GM18870 (cell line): ENCODE measurements around the gene LMAN2.

Source experiments
- ATAC-seq: cut with Tn5 transposase; IDR thresholded peaks from one replicate; pipeline ENCODE4 v1.9.1; 2021; ENCODE audit warnings: moderate library complexity; ENCODE audit not compliant: unreplicated experiment

The LMAN2 gene

DNA sequence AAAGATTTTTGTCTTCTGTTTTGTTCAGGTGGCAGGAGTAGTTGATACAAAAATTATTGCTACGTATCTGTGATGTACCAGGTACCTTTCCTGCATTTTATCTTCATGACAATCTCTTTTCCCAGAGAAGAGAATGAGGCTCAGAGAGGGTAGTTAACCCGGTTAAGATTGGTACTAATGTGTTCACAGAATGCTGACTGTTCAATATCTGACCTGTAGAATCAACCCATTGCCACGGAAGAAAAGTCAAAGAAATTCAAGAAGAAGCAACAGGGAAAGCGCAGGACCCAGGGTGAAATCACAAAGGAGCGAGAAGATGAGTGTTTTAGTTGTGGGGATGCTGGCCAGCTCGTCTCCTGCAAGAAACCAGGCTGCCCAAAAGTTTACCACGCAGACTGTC, 59.7 kb downstream of the LMAN2 start:
- ATAC-seq = no peak

DNA sequence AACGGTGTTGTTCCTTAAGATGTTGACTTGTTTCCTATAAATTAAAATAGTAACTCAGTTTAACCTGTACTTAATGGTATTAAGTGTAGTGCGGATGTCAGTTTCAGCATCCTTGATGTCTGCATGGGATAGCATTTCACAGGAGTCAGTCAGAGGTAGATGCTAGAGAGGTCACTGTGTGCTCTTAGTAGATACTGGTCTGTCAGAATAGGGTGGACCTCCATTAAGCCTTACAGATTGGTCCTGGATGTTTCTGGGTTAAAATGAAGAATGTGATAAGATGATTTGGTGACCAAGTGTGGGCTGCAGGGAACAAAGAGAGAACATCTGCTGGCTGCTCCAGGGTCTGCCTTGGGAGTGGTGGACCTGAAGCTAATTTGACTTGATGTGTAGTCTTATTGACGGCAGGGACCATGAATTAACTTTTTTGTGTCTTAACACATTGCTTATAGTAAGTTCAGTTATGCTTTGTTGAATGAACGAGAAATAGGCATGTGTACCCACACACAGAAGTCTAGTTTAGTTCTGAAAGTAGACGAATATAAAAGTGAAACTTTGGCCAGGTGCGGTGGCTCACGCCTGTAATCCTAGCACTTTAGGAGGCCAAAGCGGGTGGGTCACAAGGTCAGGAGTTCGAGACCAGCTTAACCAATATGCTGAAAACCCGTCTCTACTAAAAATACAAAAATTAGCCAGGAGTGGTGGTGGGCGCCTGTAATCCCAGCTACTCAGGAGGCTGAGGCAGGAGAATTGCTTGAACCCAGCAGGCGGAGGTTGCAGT, 60.5 kb downstream of the LMAN2 start:
- ATAC-seq = no peak

GRCh38 chr5:177288191-177288590, 63.3 kb downstream of the LMAN2 start:
- no peak for ATAC-seq
